GM18505 (cell line): ENCODE measurements around the gene TM4SF20.
A peak's percentile ranks its signal among the peaks of the same experiment; 100 is the strongest.

Experiments used
- ATAC-seq: cut with Tn5 transposase; IDR thresholded peaks from one replicate; pipeline ENCODE4 v1.9.1; 2021; ENCODE audit not compliant: unreplicated experiment
- POLR2A ChIP-seq: IDR thresholded peaks from 4 replicates; pipeline ENCODE4 v1.6.1; 2011; ENCODE audit warnings: borderline replicate concordance; ENCODE audit not compliant: insufficient read depth, insufficient read length; ENCODE audit errors: extremely low read depth

Gene TM4SF20, protein sequence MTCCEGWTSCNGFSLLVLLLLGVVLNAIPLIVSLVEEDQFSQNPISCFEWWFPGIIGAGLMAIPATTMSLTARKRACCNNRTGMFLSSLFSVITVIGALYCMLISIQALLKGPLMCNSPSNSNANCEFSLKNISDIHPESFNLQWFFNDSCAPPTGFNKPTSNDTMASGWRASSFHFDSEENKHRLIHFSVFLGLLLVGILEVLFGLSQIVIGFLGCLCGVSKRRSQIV

DNA sequence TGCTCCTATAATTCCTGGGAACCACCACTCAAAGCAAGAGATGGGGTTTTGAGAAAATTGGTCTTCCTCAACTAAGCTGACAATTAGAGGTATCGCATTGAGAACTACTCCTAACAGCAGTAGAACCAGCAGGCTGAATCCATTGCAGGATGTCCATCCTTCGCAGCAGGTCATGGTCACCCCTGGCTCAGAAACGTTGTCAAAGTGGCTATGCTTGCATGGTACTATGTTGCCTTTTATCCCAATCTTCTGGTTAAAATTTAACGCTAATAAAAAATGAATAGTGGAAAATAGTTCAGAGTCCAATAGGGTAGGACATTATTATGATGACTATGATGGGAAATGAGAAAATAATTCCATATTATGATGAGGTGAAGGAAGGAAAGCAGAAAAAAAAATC, at the start of gene TM4SF20:
TSS of gene TM4SF20 (minus strand) at position 212 of the 400 bp plus-strand sequence. CDS start at position 174, 38 bp downstream.
- no peak for ATAC-seq
- no peak for TF ChIP-seq POLR2A

DNA sequence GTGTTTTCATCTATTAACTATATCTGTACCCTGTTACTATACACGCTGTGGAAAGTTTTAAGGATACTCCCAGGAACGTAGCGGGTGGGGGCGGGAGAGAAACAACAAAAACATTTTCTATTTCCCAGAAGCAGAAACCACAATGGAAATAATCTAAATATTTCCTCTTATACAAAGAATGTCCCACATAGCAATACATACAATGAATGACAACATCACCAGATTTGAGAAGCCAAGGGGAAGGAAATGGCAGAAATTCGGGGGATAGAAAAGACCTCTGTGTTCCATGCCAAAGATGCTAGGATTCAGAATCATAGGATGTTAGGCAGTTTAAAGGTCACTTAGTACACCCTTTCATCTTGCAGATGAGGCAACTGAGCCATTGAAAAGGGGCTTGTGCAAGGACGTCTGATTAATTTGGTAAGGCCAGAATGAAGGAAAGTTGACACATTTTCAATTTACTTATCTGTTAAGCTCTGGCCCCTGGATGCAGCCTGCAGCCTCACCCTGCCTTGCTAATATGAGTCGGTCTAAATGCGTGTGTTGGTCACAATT, 49.7 kb upstream of the TM4SF20 start:
- no peak for TF ChIP-seq POLR2A
- no peak for ATAC-seq

DNA sequence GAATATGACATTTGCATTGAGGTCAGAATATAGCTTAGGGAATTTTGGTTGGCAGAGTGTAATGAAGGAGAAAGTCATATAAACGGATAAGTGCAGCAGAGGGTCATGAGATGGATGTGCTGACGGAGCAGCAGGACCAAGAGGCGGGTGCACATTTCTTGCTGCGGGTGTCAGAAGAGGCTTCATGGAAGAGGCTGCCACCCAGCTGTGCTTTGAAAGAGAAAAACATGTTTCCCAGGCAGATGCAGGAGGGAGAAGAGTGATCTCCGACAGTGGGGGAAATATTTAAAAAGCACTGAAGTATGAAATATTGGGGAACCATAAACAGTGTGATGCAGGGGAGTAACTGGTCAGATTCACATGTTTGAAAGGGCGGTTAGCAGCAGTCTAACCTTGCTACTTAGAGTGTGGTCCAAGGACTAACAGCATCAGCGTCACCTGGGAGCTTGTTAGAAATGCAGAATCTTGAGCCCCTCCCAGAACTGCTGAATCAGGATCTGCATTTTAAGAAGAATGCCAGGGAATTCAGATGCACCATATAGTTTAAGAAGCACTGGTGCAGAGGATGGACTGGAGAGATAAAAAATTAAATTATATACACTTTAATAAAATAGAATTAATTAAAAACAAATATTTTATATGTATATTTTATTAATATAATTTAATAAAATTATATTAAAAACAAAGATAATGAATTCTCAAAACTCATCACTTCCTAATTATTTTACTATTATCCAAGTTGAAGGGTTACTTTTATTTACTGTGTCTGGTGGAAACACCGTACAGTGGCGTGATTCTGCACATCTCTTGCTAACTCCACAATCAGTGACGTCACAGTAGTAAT, 44.8 kb upstream of the TM4SF20 start:
- no peak for ATAC-seq
- TF ChIP-seq POLR2A, result no peak

DNA sequence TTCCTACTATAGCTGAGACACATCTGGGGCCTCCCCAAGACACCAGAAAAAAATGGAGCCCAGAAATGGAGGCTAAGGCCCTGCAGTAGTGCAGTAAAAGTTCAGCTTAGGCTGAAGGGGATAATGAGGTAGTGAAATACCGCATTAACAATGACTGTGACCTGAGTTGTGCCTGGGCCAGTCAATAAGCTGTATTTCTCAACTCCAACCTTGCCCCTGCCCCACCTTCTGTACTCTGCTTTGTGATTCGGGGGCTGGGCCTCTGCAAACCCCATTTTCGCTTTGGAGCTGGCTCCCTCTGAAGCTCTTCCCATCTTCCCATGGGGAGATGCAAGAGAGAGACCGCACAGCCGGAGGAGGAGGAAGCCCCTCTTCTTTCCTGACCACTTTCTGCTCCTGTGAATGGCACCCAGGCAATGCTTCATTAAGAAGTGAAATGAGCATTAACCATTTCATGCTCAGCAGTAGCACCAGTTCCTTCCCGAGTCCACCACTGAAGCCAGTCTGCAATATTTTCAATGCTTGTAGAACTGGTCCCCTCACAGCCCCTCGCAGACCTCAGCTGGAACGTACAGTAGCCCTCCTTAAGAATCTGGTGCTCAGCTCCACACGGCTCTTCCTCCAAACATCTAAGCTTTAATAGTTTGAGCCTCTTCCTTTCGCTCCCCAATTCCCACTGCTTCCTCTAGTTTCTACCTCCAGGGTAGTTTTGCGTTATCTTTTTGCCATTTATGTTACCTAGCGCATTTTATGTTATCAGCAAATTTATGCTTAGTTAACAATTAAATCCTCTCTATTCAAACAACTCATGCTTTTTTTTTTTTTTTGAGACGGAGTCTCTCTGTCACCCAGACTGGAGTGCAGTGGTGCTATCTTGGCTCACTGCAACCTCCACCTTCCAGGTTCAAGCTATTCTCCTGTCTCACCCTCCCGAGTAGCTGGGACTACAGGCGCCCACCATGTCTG, 41.3 kb upstream of the TM4SF20 start:
- no peak for ATAC-seq
- TF ChIP-seq POLR2A, result no peak

DNA sequence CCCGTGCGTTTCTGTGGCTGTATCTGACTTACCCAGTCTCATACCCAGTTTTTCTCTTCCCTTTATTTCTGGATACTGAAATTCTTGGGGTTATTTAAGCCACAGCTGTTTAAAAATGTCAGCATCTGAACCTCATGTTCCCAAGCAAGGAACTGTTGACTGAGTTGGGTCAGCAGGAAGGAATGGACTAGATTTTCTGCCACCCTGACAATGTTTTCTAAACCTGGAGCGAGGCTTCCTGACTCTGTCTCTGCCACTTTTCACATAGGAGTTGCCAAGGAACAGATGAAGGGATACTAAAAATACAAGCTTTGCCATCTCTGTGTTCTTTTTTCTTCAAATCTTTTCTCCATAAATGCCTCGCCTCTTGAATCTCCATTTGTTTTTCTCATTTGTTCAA, 37.6 kb upstream of the TM4SF20 start:
- TF ChIP-seq POLR2A, result no peak
- ATAC-seq, result no peak

DNA sequence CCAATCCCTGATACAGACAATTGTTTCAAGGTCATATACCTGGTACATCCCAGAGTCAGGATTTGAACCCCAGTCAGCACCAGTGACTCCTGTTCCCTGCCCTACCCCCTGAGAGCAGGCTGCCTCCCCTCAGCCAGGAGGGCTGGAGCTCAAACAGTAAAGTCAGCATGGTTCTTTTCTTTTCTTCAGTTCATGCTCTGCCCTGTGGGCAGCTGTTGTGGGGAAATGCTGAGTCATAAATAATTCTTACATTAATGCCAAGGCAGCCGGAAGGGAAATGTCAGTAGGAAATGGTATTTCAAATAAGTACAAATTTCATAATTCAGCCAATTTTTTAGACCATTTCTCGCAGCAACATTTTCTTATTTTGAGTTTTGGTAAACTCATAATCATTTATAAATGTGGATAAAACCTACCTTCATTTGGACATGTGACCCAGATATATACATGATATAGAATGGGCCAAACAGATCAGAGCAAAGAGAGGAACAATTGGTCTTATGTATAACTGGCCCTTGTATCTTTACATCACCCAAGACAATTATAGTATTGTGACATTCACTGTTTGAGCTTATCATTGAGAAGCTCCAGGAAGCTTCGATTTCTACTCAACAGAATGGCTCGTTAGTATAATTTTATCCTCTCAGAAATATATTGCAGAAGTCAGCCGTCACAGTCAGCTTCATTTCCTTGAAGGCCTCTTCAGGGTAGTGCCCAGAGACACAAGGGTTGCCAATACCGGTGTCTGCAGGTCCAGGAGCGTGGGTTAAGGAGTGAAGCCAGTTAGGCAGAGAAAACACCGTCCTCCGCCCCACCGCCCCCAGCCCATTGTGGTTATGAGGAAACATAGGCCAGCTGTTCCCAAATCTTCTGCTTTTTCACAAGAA, 36.7 kb upstream of the TM4SF20 start:
- no peak for ATAC-seq
- TF ChIP-seq POLR2A, result no peak

DNA sequence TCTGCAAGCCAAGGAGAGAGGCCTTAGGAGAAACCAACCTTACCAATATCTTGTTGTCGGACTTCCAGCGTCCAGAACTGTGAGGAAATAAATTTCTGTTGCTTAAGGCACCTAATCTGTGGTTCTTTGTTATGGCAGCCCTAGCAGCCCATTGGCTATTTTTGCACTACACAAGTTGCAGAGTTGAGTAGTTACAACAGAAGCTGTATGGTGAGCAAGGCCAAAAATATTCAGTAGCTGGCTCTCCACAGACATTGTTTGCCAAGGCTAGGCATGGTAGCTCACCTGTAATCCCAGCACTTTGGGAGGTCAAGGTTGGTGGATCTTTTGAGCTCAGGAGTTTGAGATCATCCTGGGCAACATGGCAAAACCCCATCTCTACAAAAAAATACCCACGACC, 35.7 kb upstream of the TM4SF20 start:
- no peak for TF ChIP-seq POLR2A
- ATAC-seq, result no peak

DNA sequence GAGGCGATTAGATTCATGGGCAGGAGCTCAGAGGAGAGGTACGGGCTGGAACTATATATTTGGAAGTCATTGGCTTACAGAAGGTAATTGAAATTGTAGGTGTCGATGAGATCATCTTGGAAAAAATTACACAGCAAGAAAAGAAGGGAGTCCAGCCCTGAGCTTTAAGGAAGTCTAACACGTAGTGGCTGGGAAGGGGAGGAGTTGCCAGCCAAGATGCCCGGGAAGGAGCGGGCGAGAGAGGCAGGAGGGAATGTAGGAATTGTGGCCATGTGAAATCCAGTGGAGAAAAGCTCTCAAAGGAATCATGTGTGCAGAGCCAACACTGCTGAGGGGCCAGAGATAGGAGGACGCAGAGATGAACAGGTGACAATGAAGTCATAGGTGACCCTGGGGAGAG, 34.3 kb upstream of the TM4SF20 start:
- no peak for ATAC-seq

DNA sequence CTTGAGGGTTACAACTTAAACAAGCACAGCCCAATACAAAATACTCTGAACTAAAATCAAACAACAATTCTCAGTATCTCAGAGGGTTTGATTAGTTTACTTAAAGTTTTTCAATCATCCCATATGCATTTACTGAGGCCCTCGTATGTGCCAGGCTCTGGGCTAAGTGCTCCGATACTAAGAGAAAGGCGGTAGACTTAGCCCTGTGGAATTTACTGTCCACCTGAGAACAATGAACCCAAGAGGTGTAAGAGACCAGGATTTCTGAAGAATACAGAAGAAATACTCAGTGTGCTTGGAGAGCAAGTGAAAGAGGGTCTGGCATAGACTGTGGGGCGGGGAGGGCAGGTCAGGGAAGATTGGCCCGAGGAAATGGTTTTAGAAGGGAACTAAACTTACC, 33.8 kb upstream of the TM4SF20 start:
- ATAC-seq, result no peak
- no peak for TF ChIP-seq POLR2A

More for the DNA sequence above, 34.3 kb upstream of the TM4SF20 start:
- no peak for TF ChIP-seq POLR2A

DNA sequence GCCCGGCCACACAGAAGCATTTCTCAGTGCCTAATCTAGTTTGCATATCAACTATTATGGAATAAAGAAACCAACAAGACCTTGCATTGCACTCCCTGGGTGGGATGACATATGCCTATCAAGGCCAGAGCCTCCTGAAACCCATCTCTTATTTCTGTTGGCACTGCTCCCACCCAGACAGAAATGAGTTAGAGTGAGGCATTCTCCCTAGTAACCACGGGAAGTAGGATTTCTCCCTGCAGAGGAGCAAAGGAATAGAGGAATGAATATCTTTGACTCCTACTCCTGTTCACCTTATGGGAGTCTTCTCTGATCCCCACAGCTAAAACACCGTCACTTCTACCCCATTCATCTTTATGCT, 32.9 kb upstream of the TM4SF20 start:
- ATAC-seq, result no peak
- no peak for TF ChIP-seq POLR2A

DNA sequence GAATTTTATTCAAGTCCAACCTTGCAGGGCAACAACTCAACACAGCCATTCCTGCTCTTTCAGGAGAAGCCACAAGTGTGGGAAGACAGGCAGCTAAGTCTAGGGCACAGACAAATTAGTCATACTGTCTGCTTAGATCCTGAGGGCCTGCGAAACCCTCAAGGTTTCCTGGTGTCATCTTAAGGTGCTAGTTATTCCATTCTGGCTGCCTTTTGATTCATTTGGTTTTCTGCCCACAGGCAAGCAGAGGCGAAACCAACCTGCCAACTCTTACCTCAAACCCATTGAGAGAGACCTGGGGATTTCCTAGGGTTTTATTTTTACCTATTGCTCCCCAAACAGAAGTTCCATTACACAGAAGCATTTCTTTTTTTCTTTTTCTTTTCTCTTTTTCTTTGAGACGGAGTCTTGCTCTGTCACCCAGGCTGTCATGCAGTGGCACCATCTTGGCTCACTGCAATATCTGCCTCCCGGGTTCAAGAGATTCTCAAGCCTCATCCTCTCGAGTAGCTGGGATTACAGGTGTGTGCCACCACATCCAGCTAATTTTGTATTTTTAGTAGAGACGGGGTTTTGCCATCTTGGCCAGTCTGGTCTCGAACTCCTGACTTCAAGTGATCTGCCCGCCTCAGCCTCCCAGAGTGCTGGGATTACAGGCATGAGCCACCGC, 32.3 kb upstream of the TM4SF20 start:
- peak; percentile 62 for ATAC-seq
- TF ChIP-seq POLR2A, result no peak

DNA sequence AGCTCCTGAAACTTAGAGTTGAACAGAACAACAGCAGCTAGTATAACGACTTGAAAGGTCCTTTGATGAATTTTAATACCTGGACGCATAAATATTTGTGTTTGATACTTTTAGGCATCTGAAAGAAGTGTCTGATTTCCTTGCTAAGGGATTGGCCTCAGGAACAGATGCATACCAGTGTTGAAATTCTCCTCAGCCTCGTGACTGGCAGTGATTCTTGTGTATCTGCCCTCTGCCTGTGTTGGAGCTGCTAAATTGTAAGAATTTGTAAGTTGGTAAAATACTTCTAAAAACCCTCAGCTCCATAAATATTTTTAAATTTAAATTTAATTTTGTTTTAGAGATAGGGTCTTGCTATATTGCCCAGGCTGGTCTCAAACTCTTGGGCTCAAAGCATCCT, 31.1 kb upstream of the TM4SF20 start:
- no peak for TF ChIP-seq POLR2A

More for the DNA sequence above, 31.1 kb upstream of the TM4SF20 start:
- no peak for ATAC-seq
